ENCODE measurements around the gene CPD.

DNA sequence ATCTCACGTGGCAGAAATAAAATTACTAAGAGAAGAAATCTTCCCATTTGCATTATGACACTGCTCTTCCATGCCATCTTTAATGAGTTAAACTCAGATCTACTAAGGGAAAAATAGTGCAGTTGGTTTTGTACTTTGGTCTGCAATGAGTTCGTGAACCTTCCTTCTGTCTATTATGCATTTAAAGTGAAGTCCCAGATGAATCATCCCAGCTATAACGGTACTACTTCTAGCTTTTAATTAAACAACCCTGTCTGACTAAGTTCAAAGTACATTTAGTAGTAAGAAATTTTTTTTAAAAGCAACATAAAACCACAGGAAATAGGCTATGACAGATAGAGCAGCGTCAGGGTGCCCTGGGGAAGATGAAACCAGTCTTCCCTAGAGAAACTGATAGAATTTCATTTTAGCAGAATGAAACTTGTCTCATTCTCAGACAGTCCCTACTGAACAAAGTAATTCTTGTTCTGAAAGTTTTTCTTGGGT is 46.6 kb upstream of the CPD start:
- TF ChIP-seq, protein P1, sequence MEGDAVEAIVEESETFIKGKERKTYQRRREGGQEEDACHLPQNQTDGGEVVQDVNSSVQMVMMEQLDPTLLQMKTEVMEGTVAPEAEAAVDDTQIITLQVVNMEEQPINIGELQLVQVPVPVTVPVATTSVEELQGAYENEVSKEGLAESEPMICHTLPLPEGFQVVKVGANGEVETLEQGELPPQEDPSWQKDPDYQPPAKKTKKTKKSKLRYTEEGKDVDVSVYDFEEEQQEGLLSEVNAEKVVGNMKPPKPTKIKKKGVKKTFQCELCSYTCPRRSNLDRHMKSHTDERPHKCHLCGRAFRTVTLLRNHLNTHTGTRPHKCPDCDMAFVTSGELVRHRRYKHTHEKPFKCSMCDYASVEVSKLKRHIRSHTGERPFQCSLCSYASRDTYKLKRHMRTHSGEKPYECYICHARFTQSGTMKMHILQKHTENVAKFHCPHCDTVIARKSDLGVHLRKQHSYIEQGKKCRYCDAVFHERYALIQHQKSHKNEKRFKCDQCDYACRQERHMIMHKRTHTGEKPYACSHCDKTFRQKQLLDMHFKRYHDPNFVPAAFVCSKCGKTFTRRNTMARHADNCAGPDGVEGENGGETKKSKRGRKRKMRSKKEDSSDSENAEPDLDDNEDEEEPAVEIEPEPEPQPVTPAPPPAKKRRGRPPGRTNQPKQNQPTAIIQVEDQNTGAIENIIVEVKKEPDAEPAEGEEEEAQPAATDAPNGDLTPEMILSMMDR (IDR thresholded peaks at IDR 0.05; ENCODE audit: low read depth, low read length) = no peak
- no peak for TF ChIP-seq EZH2phosphoT487 (IDR thresholded peaks at IDR 0.05; ENCODE audit: low read depth)

All from OCI-LY3 (cell line).